H9 (cell line): ENCODE results near the gene UVRAG. TPM values are rescaled to one million over a fixed set of nuclear protein-coding genes. Genes with fewer than 3 reads are reported as not detected.

Source experiments
- DNase-seq: peaks from one replicate; pipeline ENCODE4 v3.0.0-alpha.2; 2017
- H2AFZ ChIP-seq: one replicate; pipeline ENCODE4 v1.6.1; 2013; ENCODE audit warnings: mild to moderate bottlenecking, low read length, control low read depth, moderate library complexity
- H2AK5ac ChIP-seq: 2 replicates; pipeline ENCODE4 v1.6.1; 2013; ENCODE audit warnings: low read length, control low read depth, mixed read lengths; ENCODE audit not compliant: insufficient read length
- H2BK120ac ChIP-seq: one replicate; pipeline ENCODE4 v1.6.1; 2013; ENCODE audit warnings: low read depth, mild to moderate bottlenecking, low read length, control low read depth, inconsistent platforms; ENCODE audit not compliant: poor library complexity, severe bottlenecking
- H2BK12ac ChIP-seq: 2 replicates; pipeline ENCODE4 v1.6.1; 2013; ENCODE audit warnings: low read length, control low read depth, mixed read lengths, low read depth; ENCODE audit not compliant: insufficient read length
- H2BK15ac ChIP-seq: 2 replicates; pipeline ENCODE4 v1.6.1; 2013; ENCODE audit warnings: low read depth, low read length, control low read depth
- H2BK20ac ChIP-seq: one replicate; pipeline ENCODE4 v1.6.1; 2013; ENCODE audit warnings: low read depth, mild to moderate bottlenecking, low read length, control low read depth, inconsistent platforms; ENCODE audit not compliant: poor library complexity, severe bottlenecking
- H2BK5ac ChIP-seq: 2 replicates; pipeline ENCODE4 v1.6.1; 2013; ENCODE audit warnings: low read length, control low read depth, mixed read lengths; ENCODE audit not compliant: insufficient read length
- H3K14ac ChIP-seq: 2 replicates; pipeline ENCODE4 v1.6.1; 2013; ENCODE audit warnings: low read length, control low read depth; ENCODE audit not compliant: insufficient read depth
- H3K18ac ChIP-seq: 2 replicates; pipeline ENCODE4 v1.6.1; 2013; ENCODE audit warnings: low read depth, mild to moderate bottlenecking, mixed read lengths, low read length, control low read depth; ENCODE audit not compliant: insufficient read length
- H3K23ac ChIP-seq: 2 replicates; pipeline ENCODE4 v1.6.1; 2013; ENCODE audit warnings: low read length, control low read depth, mixed read lengths, low read depth; ENCODE audit not compliant: insufficient read length
- H3K23me2 ChIP-seq: 2 replicates; pipeline ENCODE4 v1.6.1; 2013; ENCODE audit warnings: low read depth, mild to moderate bottlenecking, mixed read lengths, low read length, control low read depth; ENCODE audit not compliant: insufficient read length, poor library complexity, severe bottlenecking
- H3K27ac ChIP-seq: 2 replicates; pipeline ENCODE4 v1.5.1; 2013; ENCODE audit warnings: low read length, control low read depth, mixed read lengths, low read depth; ENCODE audit not compliant: insufficient read length
- H3K27me3 ChIP-seq: 2 replicates; pipeline ENCODE4 v1.6.1; 2013; ENCODE audit warnings: low read length, control low read depth, inconsistent platforms; ENCODE audit not compliant: insufficient read depth
- H3K4ac ChIP-seq: 2 replicates; pipeline ENCODE4 v1.6.1; 2013; ENCODE audit warnings: low read depth, mild to moderate bottlenecking, control low read depth, inconsistent platforms, low read length, moderate library complexity
- H3K4me1 ChIP-seq: 2 replicates; pipeline ENCODE4 v1.6.1; 2013; ENCODE audit warnings: low read length, control low read depth, inconsistent platforms; ENCODE audit not compliant: insufficient read depth
- H3K4me2 ChIP-seq: 2 replicates; pipeline ENCODE4 v1.6.1; 2013; ENCODE audit warnings: low read length, control low read depth, mixed read lengths; ENCODE audit not compliant: insufficient read length, insufficient read depth
- H3K56ac ChIP-seq: 2 replicates; pipeline ENCODE4 v1.6.1; 2013; ENCODE audit warnings: low read depth, mild to moderate bottlenecking, mixed read lengths, low read length, control low read depth; ENCODE audit not compliant: insufficient read length
- H3K79me1 ChIP-seq: 2 replicates; pipeline ENCODE4 v1.6.1; 2013; ENCODE audit warnings: low read depth, mild to moderate bottlenecking, moderate library complexity, low read length, control low read depth, inconsistent platforms; ENCODE audit not compliant: insufficient read depth, poor library complexity, severe bottlenecking
- H3K79me2 ChIP-seq: 2 replicates; pipeline ENCODE4 v1.6.1; 2013; ENCODE audit warnings: low read length, control low read depth, inconsistent platforms; ENCODE audit not compliant: insufficient read depth
- H3K9ac ChIP-seq: 2 replicates; pipeline ENCODE4 v1.6.1; 2013; ENCODE audit warnings: low read length, control low read depth, mixed read lengths; ENCODE audit not compliant: insufficient read length; ENCODE audit errors: extremely low read depth
- H3K9me3 ChIP-seq: one replicate; pipeline ENCODE4 v1.6.1; 2013; ENCODE audit warnings: low read depth, low read length, inconsistent platforms; ENCODE audit not compliant: control insufficient read depth
- H3T11ph ChIP-seq: one replicate; pipeline ENCODE4 v1.6.1; 2013; ENCODE audit warnings: mild to moderate bottlenecking, low read length, control low read depth, inconsistent platforms
- H4K20me1 ChIP-seq: one replicate; pipeline ENCODE4 v1.6.1; 2013; ENCODE audit not compliant: control insufficient read depth, insufficient read length, insufficient read depth
- H4K5ac ChIP-seq: 2 replicates; pipeline ENCODE4 v1.6.1; 2013; ENCODE audit warnings: low read depth, mild to moderate bottlenecking, mixed read lengths, low read length, control low read depth; ENCODE audit not compliant: insufficient read length
- H4K8ac ChIP-seq: replicated peaks from 2 replicates; pipeline ENCODE4 v1.6.1; 2013; ENCODE audit warnings: low read length, control low read depth, mixed read lengths, low read depth; ENCODE audit not compliant: insufficient read length
- H4K91ac ChIP-seq: 2 replicates; pipeline ENCODE4 v1.6.1; 2013; ENCODE audit warnings: low read depth, mild to moderate bottlenecking, moderate library complexity, mixed read lengths, low read length, control low read depth; ENCODE audit not compliant: insufficient read length
- H3K27ac Mint-ChIP-seq, 3 experiments: 2 replicates in 2 of 3; 3 replicates in 1 of 3; pipeline ENCODE4 v1.8.0; 2020 to 2021; ENCODE audit warnings: mixed read lengths in 3 of 3, mild to moderate bottlenecking in 1 of 3, moderate library complexity in 1 of 3
- H3K27me3 Mint-ChIP-seq: 2 replicates; pipeline ENCODE4 v1.8.0; 2021; ENCODE audit warnings: low read depth, mild to moderate bottlenecking, moderate library complexity, mixed read lengths
- H3K36me3 Mint-ChIP-seq, 3 experiments: 2 replicates in 2 of 3; 3 replicates in 1 of 3; pipeline ENCODE4 v1.8.0; 2020 to 2021; ENCODE audit warnings: low read depth in 3 of 3, mixed read lengths in 3 of 3; ENCODE audit not compliant: insufficient read depth in 1 of 3
- H3K4me1 Mint-ChIP-seq, 2 experiments: 2 replicates each; pipeline ENCODE4 v1.8.0; 2020; ENCODE audit warnings: mixed read lengths in 2 of 2
- H3K4me3 Mint-ChIP-seq, 2 experiments: 2 replicates in 1 of 2; 3 replicates in 1 of 2; pipeline ENCODE4 v1.8.0; 2020 to 2021; ENCODE audit warnings: mild to moderate bottlenecking in 2 of 2, mixed read lengths in 2 of 2, moderate library complexity in 1 of 2
- H3K9me3 Mint-ChIP-seq, 2 experiments: 2 replicates in 1 of 2; 3 replicates in 1 of 2; pipeline ENCODE4 v1.8.0; 2020; ENCODE audit warnings: mild to moderate bottlenecking in 2 of 2, mixed read lengths in 2 of 2, moderate library complexity in 1 of 2
- WGBS: extraction: QIAGEN DNeasy Blood & Tissue Kit; methylation state at CpG from one replicate; pipeline ENCODE4 v1.1.7; 2013; ENCODE audit warnings: missing lambda C conversion rate, low lambda C conversion rate, mixed read lengths; ENCODE audit not compliant: insufficient read length; ENCODE audit errors: extremely low coverage; 5-methylcytosine and 5-hydroxymethylcytosine counted together
- total RNA-seq: library from RNA; stranded (reverse); gene quantifications from 2 replicates; pipeline ENCODE4 v1.2.1, GENCODE V29; 2021
- TF ChIP-seq, protein P1 (sequence below): fragments of 200-600 bp; sonication (generic); conservative IDR thresholded peaks from 3 replicates; pipeline ENCODE4 v1.8.0; 2021; ENCODE audit warnings: antibody characterized with exemption, mild to moderate bottlenecking

Gene UVRAG
- total RNA-seq, 1 experiment from 2014 or later, result 18.5 TPM

DNA sequence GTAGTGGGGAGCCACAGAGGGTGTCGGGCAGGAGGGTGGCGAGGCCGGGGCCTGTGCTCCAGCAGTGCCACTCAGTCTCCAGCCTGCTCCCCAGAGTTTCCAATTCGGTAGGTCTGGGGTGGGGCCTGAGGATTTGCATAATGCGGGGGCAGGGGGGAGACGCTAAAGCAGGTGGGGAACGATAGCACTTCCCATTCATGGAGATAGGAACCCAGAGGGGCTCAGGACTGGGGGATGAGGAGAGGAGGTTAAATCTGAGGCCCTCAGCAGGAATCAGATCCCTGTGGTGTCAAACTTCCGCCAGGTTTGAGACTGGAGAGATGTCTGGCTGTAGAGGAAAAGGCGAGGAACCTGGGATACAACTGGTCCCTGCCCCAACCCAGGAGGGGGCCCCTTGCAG is 361.5 kb downstream of the UVRAG start:
- no peaks in the 10 kb centered on the region for H3K9me3 ChIP-seq
- no peaks in the 10 kb centered on the region for H3K23me2 ChIP-seq
- H3K9ac ChIP-seq, result no peak overlapping the region
- no peak overlapping the region for H2BK12ac ChIP-seq
- no peak overlapping the region for H3K4ac ChIP-seq
- no peak overlapping the region for H2BK5ac ChIP-seq
- no peak overlapping the region for H3T11ph ChIP-seq
- Mint-ChIP-seq H3K4me3 (peak overlapping the region in 1 of 2 experiments; percentile 48; a peak in 1 of 5 replicates), H3K27me3 (peaks cover 38% of the 10 kb centered on the region), H3K4me1 (peaks cover 8 to 9% of the 10 kb centered on the region in 2 experiments), H3K9me3 (no peaks in the 10 kb centered on the region; a peak in 1 of 5 replicates), H3K36me3 (no peaks in the 10 kb centered on the region), H3K27ac (peak overlapping the region in 1 of 3 experiments; percentile 14; a peak in 1 of 7 replicates)
- no peak overlapping the region for H2BK120ac ChIP-seq
- no peak for DNase-seq
- H2BK15ac ChIP-seq, result no peak overlapping the region
- no peak overlapping the region for H2AK5ac ChIP-seq
- no peak overlapping the region for H3K18ac ChIP-seq
- no peaks in the 10 kb centered on the region for H3K4me1 ChIP-seq
- no peak overlapping the region for H3K56ac ChIP-seq
- no peaks in the 10 kb centered on the region for H3K27me3 ChIP-seq
- H3K14ac ChIP-seq, result no peak overlapping the region; the same call in 1 of the 2 replicates
- H4K8ac ChIP-seq, result no peak overlapping the region
- H3K79me1 ChIP-seq, result no peaks in the 10 kb centered on the region
- H3K23ac ChIP-seq, result no peak overlapping the region
- no peak overlapping the region for H4K91ac ChIP-seq
- H3K4me2 ChIP-seq, result no peak overlapping the region
- H3K79me2 ChIP-seq, result no peaks in the 10 kb centered on the region
- no peak overlapping the region for H3K27ac ChIP-seq
- H4K5ac ChIP-seq, result no peak overlapping the region
- no peak overlapping the region for H2BK20ac ChIP-seq
- no peaks in the 10 kb centered on the region for H4K20me1 ChIP-seq
- H2AFZ ChIP-seq, result no peak overlapping the region
- WGBS, result no CpG with 5 or more reads among the region's 9 CpGs
- TF ChIP-seq, protein P1, sequence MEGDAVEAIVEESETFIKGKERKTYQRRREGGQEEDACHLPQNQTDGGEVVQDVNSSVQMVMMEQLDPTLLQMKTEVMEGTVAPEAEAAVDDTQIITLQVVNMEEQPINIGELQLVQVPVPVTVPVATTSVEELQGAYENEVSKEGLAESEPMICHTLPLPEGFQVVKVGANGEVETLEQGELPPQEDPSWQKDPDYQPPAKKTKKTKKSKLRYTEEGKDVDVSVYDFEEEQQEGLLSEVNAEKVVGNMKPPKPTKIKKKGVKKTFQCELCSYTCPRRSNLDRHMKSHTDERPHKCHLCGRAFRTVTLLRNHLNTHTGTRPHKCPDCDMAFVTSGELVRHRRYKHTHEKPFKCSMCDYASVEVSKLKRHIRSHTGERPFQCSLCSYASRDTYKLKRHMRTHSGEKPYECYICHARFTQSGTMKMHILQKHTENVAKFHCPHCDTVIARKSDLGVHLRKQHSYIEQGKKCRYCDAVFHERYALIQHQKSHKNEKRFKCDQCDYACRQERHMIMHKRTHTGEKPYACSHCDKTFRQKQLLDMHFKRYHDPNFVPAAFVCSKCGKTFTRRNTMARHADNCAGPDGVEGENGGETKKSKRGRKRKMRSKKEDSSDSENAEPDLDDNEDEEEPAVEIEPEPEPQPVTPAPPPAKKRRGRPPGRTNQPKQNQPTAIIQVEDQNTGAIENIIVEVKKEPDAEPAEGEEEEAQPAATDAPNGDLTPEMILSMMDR, result no peak
